ENCODE data around the gene RWDD1. TPM values are rescaled to one million over a fixed set of nuclear protein-coding genes. Genes with fewer than 3 reads are reported as not detected.

Gene RWDD1
- total RNA-seq, 2 donors from 2014 or later, result 18.0 to 33.7 TPM

DNA sequence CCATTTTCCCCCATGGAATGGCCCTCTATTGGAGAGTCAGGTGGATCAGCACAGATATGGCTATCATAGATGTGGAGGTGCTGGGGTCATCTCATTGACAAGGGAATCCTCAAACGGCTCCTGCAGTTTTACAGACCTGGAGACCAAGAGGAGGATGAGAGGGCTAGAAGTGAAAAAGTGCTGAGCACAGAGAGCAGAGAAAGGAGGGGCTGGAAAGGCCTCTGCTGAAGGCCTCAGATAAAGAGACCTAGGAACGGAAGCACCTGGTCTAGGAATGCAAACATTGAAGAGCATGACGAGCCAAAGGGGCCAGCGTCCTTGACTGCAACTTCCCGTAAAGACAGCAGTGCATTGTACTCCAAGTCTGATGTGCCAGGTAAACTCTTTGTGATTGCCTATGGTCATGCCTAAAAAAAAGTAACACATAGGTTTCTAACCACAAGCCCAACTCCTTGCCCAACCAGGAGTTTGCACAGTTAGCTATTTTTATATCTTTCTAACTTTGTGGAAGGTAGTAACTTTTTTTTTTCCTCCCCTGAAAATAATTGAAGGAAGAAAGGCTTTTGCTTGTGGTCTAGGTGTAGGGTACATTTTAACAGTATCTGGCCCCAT lies 60.2 kb downstream of the RWDD1 start:
- H3K36me3 Mint-ChIP-seq, result peaks cover 0 to 8% of the 10 kb centered on the region in 2 donors
- no peaks in the 10 kb centered on the region for H3K9me3 Mint-ChIP-seq
- H3K27ac Mint-ChIP-seq, result no peak overlapping the region
- ATAC-seq (no peak), DNase-seq (ENCODE audit: low spot score in 2 of 2) (no peak)

- peaks cover 0 to 8% of the 10 kb centered on the region in 2 donors for H3K36me3 Mint-ChIP-seq
- H3K27ac Mint-ChIP-seq, result peak overlapping the region in 1 of 2 donors; percentile 54
- no peaks in the 10 kb centered on the region for H3K9me3 Mint-ChIP-seq
- ATAC-seq, result no peak
- DNase-seq (ENCODE audit: low spot score in 2 of 2), result no peak
These were observed 62.4 kb downstream of the RWDD1 start for GRCh38 chr6:116633685-116634084.

Other genes starting within 250 kb of the RWDD1 start
- 1 to 10 TPM; 5.8 to 6.0 TPM for gene DSE, start 200.6 kb upstream of the RWDD1 start, total RNA-seq
- 10 to 100 TPM in 1 of 2 donors, under 1 TPM in 1; 0.71 to 13.9 TPM for gene CALHM6, start 110.1 kb upstream of the RWDD1 start, total RNA-seq
- not detected for gene CALHM5, start 59.9 kb upstream of the RWDD1 start, total RNA-seq
- not detected for gene TRAPPC3L, start 25.8 kb upstream of the RWDD1 start, total RNA-seq
- not detected for gene CALHM4, start 17.8 kb upstream of the RWDD1 start, total RNA-seq
- gene RSPH4A, start 45.0 kb downstream of the RWDD1 start, total RNA-seq, result under 1 TPM in 1 of 2 donors, not detected in 1; 0.12 TPM
- gene ZUP1, start 97.3 kb downstream of the RWDD1 start, total RNA-seq, result 10 to 100 TPM; 22.8 to 35.6 TPM
- 1 to 10 TPM; 7.8 to 8.7 TPM for gene KPNA5, start 109.7 kb downstream of the RWDD1 start, total RNA-seq
- not detected for gene FAM162B, start 194.2 kb downstream of the RWDD1 start, total RNA-seq

Measured in activated naive CD4-positive, alpha-beta T cell treated with anti-CD3 and anti-CD28 coated beads, Interleukin-2, amount 50 U/mL, for 72 hours (primary cell).